WERI-Rb-1 (cell line): Measurements from ENCODE around the gene ZC3H11A.

Experiments used
- DNase-seq: peaks from one replicate; pipeline ENCODE4 v3.0.0-alpha.2; 2020
- H3K27ac ChIP-seq: fragments of 250-450 bp; sonication (Bioruptor Pico); 2 replicates; pipeline ENCODE4 v1.5.1; 2020; ENCODE audit warnings: mild to moderate bottlenecking, moderate library complexity
- H3K27me3 ChIP-seq: fragments of 250-450 bp; sonication (Bioruptor Pico); 2 replicates; pipeline ENCODE4 v1.5.1; 2021; ENCODE audit warnings: mild to moderate bottlenecking, low read depth, moderate library complexity; ENCODE audit not compliant: insufficient read depth, severe bottlenecking
- H3K36me3 ChIP-seq: fragments of 250-450 bp; sonication (Bioruptor Pico); 2 replicates; pipeline ENCODE4 v1.5.1; 2020; ENCODE audit warnings: mild to moderate bottlenecking, moderate library complexity
- H3K4me3 ChIP-seq: 2 replicates; pipeline ENCODE4 v1.5.1; 2011; ENCODE audit warnings: low read depth, mild to moderate bottlenecking, control low read depth, low read length
- H3K9me3 ChIP-seq: fragments of 250-450 bp; sonication (Bioruptor Pico); 2 replicates; pipeline ENCODE4 v1.5.1; 2021; ENCODE audit warnings: mild to moderate bottlenecking, moderate library complexity; ENCODE audit not compliant: severe bottlenecking
- CTCF ChIP-seq: IDR thresholded peaks from 2 replicates; pipeline ENCODE4 v1.5.1; 2011; ENCODE audit warnings: low read depth, mild to moderate bottlenecking, control low read depth, inconsistent platforms, low read length

Gene ZC3H11A

GRCh38 chr1:203794764-203795440 is 521 bp upstream of the ZC3H11A start:
- DNase-seq = no peak
- H3K9me3 ChIP-seq = no peaks in the 10 kb centered on the region
- no peak for TF ChIP-seq CTCF
- peaks cover 39% of the 10 kb centered on the region for H3K36me3 ChIP-seq
- H3K27ac ChIP-seq = peak overlapping the region; percentile 96
- H3K4me3 ChIP-seq = peak overlapping the region; percentile 78
- no peaks in the 10 kb centered on the region for H3K27me3 ChIP-seq

GRCh38 chr1:203796236-203796605 is 798 bp downstream of the ZC3H11A start:
- H3K36me3 ChIP-seq = peaks cover 52% of the 10 kb centered on the region
- peak overlapping the region; percentile 78 for H3K4me3 ChIP-seq
- no peaks in the 10 kb centered on the region for H3K27me3 ChIP-seq
- DNase-seq = peak; percentile 62
- H3K9me3 ChIP-seq = no peaks in the 10 kb centered on the region
- H3K27ac ChIP-seq = peak overlapping the region; percentile 96
- TF ChIP-seq CTCF = no peak

- no peaks in the 10 kb centered on the region for H3K27me3 ChIP-seq
- TF ChIP-seq CTCF = no peak
- H3K36me3 ChIP-seq = peaks cover 60% of the 10 kb centered on the region
- no peak for DNase-seq
- H3K9me3 ChIP-seq = no peaks in the 10 kb centered on the region
- H3K4me3 ChIP-seq = no peak overlapping the region
- no peak overlapping the region for H3K27ac ChIP-seq
Observed at GRCh38 chr1:203797216-203797615, 1.8 kb downstream of the ZC3H11A start.

GRCh38 chr1:203797948-203798655 is 2.7 kb downstream of the ZC3H11A start:
- Histone ChIP-seq H3K36me3 (peaks cover 66% of the 10 kb centered on the region), H3K4me3 (no peak overlapping the region), H3K9me3 (no peaks in the 10 kb centered on the region), H3K27ac (no peak overlapping the region), H3K27me3 (no peaks in the 10 kb centered on the region)
- DNase-seq = no peak
- TF ChIP-seq CTCF = no peak

GRCh38 chr1:203799157-203799556 is 3.7 kb downstream of the ZC3H11A start:
- Histone ChIP-seq H3K27ac (no peak overlapping the region), H3K4me3 (no peak overlapping the region), H3K9me3 (no peaks in the 10 kb centered on the region), H3K27me3 (no peaks in the 10 kb centered on the region), H3K36me3 (peaks cover 76% of the 10 kb centered on the region)
- TF ChIP-seq CTCF = no peak
- DNase-seq = no peak
